Measurements from ENCODE around the gene NOC4L. TPM values are rescaled to one million over a fixed set of nuclear protein-coding genes. Genes with fewer than 3 reads are reported as not detected.

Gene NOC4L
- total and polyA plus RNA-seq, 2 donors (not counting 3 experiments of a cell fraction or from before 2014, with no cell fraction given) = 19.4 to 29.4 TPM

- Histone ChIP-seq H3K79me2 (ENCODE audit: control insufficient read depth, insufficient read depth, low read length) (no peaks in the 10 kb centered on the region), H3K27me3 (ENCODE audit: control insufficient read depth in 2 of 2, insufficient read depth in 2 of 2, low read length in 2 of 2) (no peaks in the 10 kb centered on the region), H3K4me1 (ENCODE audit: control insufficient read depth, extremely low read depth, insufficient read depth, low read length) (no peaks in the 10 kb centered on the region), H3K27ac (ENCODE audit: insufficient read depth, low read depth, low read length) (no peak overlapping the region), H3K4me2 (ENCODE audit: insufficient read depth, low read length) (no peak overlapping the region), H3K4me3 (replicated peaks in 1 of 3; ENCODE audit: insufficient read depth in 1 of 3, low read depth in 1 of 3, low read length in 3 of 3) (no peak overlapping the region), H3K9ac (replicated peaks; ENCODE audit: extremely low read depth, insufficient read depth, low read length) (no peak overlapping the region), H2AFZ (ENCODE audit: low read depth, low read length) (no peak overlapping the region), H3K36me3 (ENCODE audit: control insufficient read depth in 2 of 2, extremely low read depth in 1 of 2, insufficient read depth in 2 of 2, low read length in 2 of 2) (peaks cover 0 to 25% of the 10 kb centered on the region in 2 experiments), H4K20me1 (replicated peaks; ENCODE audit: control insufficient read depth, extremely low read depth, insufficient read depth, low read length) (no peaks in the 10 kb centered on the region), H3K9me3 (replicated peaks; ENCODE audit: control insufficient read depth, insufficient read depth, low read length) (no peaks in the 10 kb centered on the region), H3K9me1 (replicated peaks; ENCODE audit: control insufficient read depth, extremely low read depth, insufficient read depth, low read length) (no peaks in the 10 kb centered on the region)
- no TSS peak for BruUV-seq (replicated peaks)
- no peak for DNase-seq (ENCODE audit: low read depth, low spot score)
- POLR2A ChIA-PET = no interaction called here
- FAIRE-seq = no peak
- TF ChIP-seq MAX (IDR thresholded peaks at IDR 0.05; ENCODE audit: insufficient read depth, insufficient read length) (no peak), EZH2 (IDR thresholded peaks at IDR 0.05; ENCODE audit: borderline replicate concordance, low read depth, low read length, severe bottlenecking) (no peak), JUN (IDR thresholded peaks at IDR 0.05; ENCODE audit: borderline replicate concordance, insufficient read depth, insufficient read length, low read depth) (no peak), FOS (IDR thresholded peaks at IDR 0.05; ENCODE audit: borderline replicate concordance, insufficient read depth, low read length) (no peak), CTCF (IDR thresholded peaks at IDR 0.05; ENCODE audit: extremely low read depth in 1 of 2, insufficient read depth in 1 of 2, low read depth in 1 of 2, low read length in 2 of 2) (no peak)
- intact Hi-C loops (cut with micrococcal nuclease) (no loop called here), dilution Hi-C loops (cut with MboI; ENCODE audit: extremely low pct_ligation_motif_present, low sequenced_read_pairs) (no loop called here)
- CTCF ChIA-PET = no interaction called here
Measured at GRCh38 chr12:132117558-132117875, 26.7 kb upstream of the NOC4L start.

GRCh38 chr12:132118876-132119275 is 25.4 kb upstream of the NOC4L start:
- DNase-seq (ENCODE audit: low read depth, low spot score) = no peak
- Histone ChIP-seq H3K9me1 (replicated peaks; ENCODE audit: control insufficient read depth, extremely low read depth, insufficient read depth, low read length) (no peaks in the 10 kb centered on the region), H3K27me3 (ENCODE audit: control insufficient read depth in 2 of 2, insufficient read depth in 2 of 2, low read length in 2 of 2) (no peaks in the 10 kb centered on the region), H2AFZ (ENCODE audit: low read depth, low read length) (no peak overlapping the region), H4K20me1 (replicated peaks; ENCODE audit: control insufficient read depth, extremely low read depth, insufficient read depth, low read length) (no peaks in the 10 kb centered on the region), H3K4me3 (replicated peaks in 1 of 3; ENCODE audit: insufficient read depth in 1 of 3, low read depth in 1 of 3, low read length in 3 of 3) (no peak overlapping the region), H3K9me3 (replicated peaks; ENCODE audit: control insufficient read depth, insufficient read depth, low read length) (no peaks in the 10 kb centered on the region), H3K9ac (replicated peaks; ENCODE audit: extremely low read depth, insufficient read depth, low read length) (no peak overlapping the region), H3K36me3 (ENCODE audit: control insufficient read depth in 2 of 2, extremely low read depth in 1 of 2, insufficient read depth in 2 of 2, low read length in 2 of 2) (peaks cover 0 to 25% of the 10 kb centered on the region in 2 experiments), H3K4me2 (ENCODE audit: insufficient read depth, low read length) (no peak overlapping the region), H3K79me2 (ENCODE audit: control insufficient read depth, insufficient read depth, low read length) (no peaks in the 10 kb centered on the region), H3K4me1 (ENCODE audit: control insufficient read depth, extremely low read depth, insufficient read depth, low read length) (no peaks in the 10 kb centered on the region), H3K27ac (ENCODE audit: insufficient read depth, low read depth, low read length) (no peak overlapping the region)
- dilution Hi-C loops (cut with MboI; ENCODE audit: extremely low pct_ligation_motif_present, low sequenced_read_pairs) = no loop called here
- no peak for TF ChIP-seq POLR2A (IDR thresholded peaks at IDR 0.05; ENCODE audit: low read depth, low read length)
- no peak for TF ChIP-seq JUN (IDR thresholded peaks at IDR 0.05; ENCODE audit: borderline replicate concordance, insufficient read depth, insufficient read length, low read depth)
- TF ChIP-seq POLR2AphosphoS5 (IDR thresholded peaks at IDR 0.05; ENCODE audit: insufficient read depth, low read depth, low read length) = no peak
- no peak for TF ChIP-seq MAX (IDR thresholded peaks at IDR 0.05; ENCODE audit: insufficient read depth, insufficient read length)
- no peak for TF ChIP-seq CTCF (IDR thresholded peaks at IDR 0.05; ENCODE audit: extremely low read depth in 1 of 2, insufficient read depth in 1 of 2, low read depth in 1 of 2, low read length in 2 of 2)
- TF ChIP-seq EZH2 (IDR thresholded peaks at IDR 0.05; ENCODE audit: borderline replicate concordance, low read depth, low read length, severe bottlenecking) = no peak
- no peak for TF ChIP-seq FOS (IDR thresholded peaks at IDR 0.05; ENCODE audit: borderline replicate concordance, insufficient read depth, low read length)
- TF ChIP-seq GATA2 (IDR thresholded peaks at IDR 0.05; ENCODE audit: insufficient read depth, insufficient read length, low read depth, low read length) = no peak
- TF ChIP-seq MYC (IDR thresholded peaks at IDR 0.05; ENCODE audit: low read depth, low read length) = no peak
- BruUV-seq (replicated peaks) = no TSS peak
- CTCF ChIA-PET = no interaction called here
- no peak for FAIRE-seq
- intact Hi-C loops (cut with micrococcal nuclease) = no loop called here
- POLR2A ChIA-PET = no interaction called here
